MV-4-11 (cell line): ENCODE results near the gene VAX1.
"Not testable (repeated sequence)": the region's sequence is repeated elsewhere in the genome, so short reads cannot be mapped to it uniquely, and the experiment has no call there.

Source experiments
- DNase-seq: peaks from one replicate; lab custom pipeline; 2025; lab: John Stamatoyannopoulos, UW

Gene VAX1

GRCh38 chr10:117135480-117136140 is 2.5 kb downstream of the VAX1 start:
- no peak for DNase-seq

GRCh38 chr10:117135026-117135372 is 3.1 kb downstream of the VAX1 start:
- no peak for DNase-seq

GRCh38 chr10:117134306-117135025 is 3.6 kb downstream of the VAX1 start:
- no peak for DNase-seq

GRCh38 chr10:117134056-117134305 is 4.1 kb downstream of the VAX1 start:
- no peak for DNase-seq

- no peak for DNase-seq
Observed at GRCh38 chr10:117133273-117134055, 4.6 kb downstream of the VAX1 start.

- no peak for DNase-seq
Observed at GRCh38 chr10:117132751-117133231, 5.3 kb downstream of the VAX1 start.

GRCh38 chr10:117131376-117132327 is 6.4 kb downstream of the VAX1 start:
- DNase-seq: no peak

GRCh38 chr10:117130862-117131375 is 7.2 kb downstream of the VAX1 start:
- no peak for DNase-seq

GRCh38 chr10:117130346-117130745 is 7.7 kb downstream of the VAX1 start:
- no peak for DNase-seq

GRCh38 chr10:117126645-117127044 is 11.4 kb downstream of the VAX1 start:
- not testable (repeated sequence) for DNase-seq

- no peak for DNase-seq
Observed at GRCh38 chr10:117126034-117126433, 12.0 kb downstream of the VAX1 start.

GRCh38 chr10:117112220-117112619 is 25.9 kb downstream of the VAX1 start:
- DNase-seq: no peak

- peak; percentile 74 for DNase-seq
Observed at GRCh38 chr10:117107238-117107637, 30.8 kb downstream of the VAX1 start.

- DNase-seq: no peak
Observed at GRCh38 chr10:117096599-117097201, 41.4 kb downstream of the VAX1 start.

GRCh38 chr10:117094856-117095255 is 43.2 kb downstream of the VAX1 start:
- no peak for DNase-seq

GRCh38 chr10:117092386-117092785 is 45.7 kb downstream of the VAX1 start:
- no peak for DNase-seq

- DNase-seq: no peak
Observed at GRCh38 chr10:117090834-117091233, 47.2 kb downstream of the VAX1 start.

- no peak for DNase-seq
Observed at GRCh38 chr10:117087521-117087920, 50.5 kb downstream of the VAX1 start.

GRCh38 chr10:117086546-117086945 is 51.5 kb downstream of the VAX1 start:
- DNase-seq: no peak

- not testable (repeated sequence) for DNase-seq
Observed at GRCh38 chr10:117084421-117085246, 53.4 kb downstream of the VAX1 start.
